HL-60 (cell line): Measurements from ENCODE around the gene FAH.

Experiments
- DNase-seq, 2 experiments: peaks; one replicate each; pipeline ENCODE4 v3.0.0-alpha.2; 2010 to 2020; ENCODE audit warnings: low read depth in 1 of 2, low spot score in 1 of 2
- H3K27ac ChIP-seq: fragments of 250-450 bp; sonication (Bioruptor Pico); replicated peaks from 2 replicates; pipeline ENCODE4 v1.5.1; 2020; ENCODE audit warnings: mild to moderate bottlenecking, moderate library complexity
- H3K27me3 ChIP-seq: fragments of 250-450 bp; sonication (Bioruptor Pico); 2 replicates; pipeline ENCODE4 v1.5.1; 2021; ENCODE audit warnings: mild to moderate bottlenecking, moderate library complexity; ENCODE audit not compliant: insufficient read depth, poor library complexity, severe bottlenecking
- H3K4me3 ChIP-seq: replicated peaks from 2 replicates; pipeline ENCODE4 v1.5.1; 2011; ENCODE audit warnings: mild to moderate bottlenecking, control low read depth, low read length; ENCODE audit not compliant: insufficient read depth
- GABPA ChIP-seq: IDR thresholded peaks from 2 replicates; pipeline ENCODE4 v1.6.1; 2012; ENCODE audit warnings: low read depth
- POLR2AphosphoS5 ChIP-seq: IDR thresholded peaks from 2 replicates; pipeline ENCODE4 v1.6.1; 2012; ENCODE audit warnings: low read depth
- SPI1 ChIP-seq: IDR thresholded peaks from 2 replicates; pipeline ENCODE4 v1.6.1; 2012; ENCODE audit warnings: low read depth, mild to moderate bottlenecking, borderline replicate concordance
- TF ChIP-seq, protein P1 (sequence below): IDR thresholded peaks from 2 replicates; pipeline ENCODE4 v1.6.1; 2012; ENCODE audit warnings: low read depth; ENCODE audit not compliant: insufficient replicate concordance
- TF ChIP-seq, protein P2 (sequence below): IDR thresholded peaks from one replicate; pipeline ENCODE4 v1.5.1; 2011; ENCODE audit warnings: low read length, control low read depth, inconsistent platforms; ENCODE audit not compliant: insufficient read depth

FAH gene

DNA sequence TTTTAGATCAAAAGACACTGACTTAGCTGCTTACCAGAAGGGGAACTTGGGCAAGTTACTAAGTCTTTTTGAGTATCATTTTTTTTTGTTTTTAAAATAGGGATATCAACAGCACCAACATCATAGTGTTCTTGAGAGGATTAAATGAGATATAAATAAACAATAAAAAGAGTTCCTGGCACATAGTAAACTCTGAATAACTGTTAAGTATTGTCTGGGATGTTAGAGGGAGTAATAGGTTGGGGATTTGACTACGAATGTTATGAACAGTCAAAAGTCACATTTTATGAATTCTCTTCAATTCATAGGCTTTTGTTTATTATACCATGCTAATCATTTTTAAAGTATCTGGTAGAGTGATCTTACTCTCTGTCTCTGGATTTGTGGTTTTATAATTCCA lies 37.8 kb upstream of the FAH start:
- TF ChIP-seq, protein P1, sequence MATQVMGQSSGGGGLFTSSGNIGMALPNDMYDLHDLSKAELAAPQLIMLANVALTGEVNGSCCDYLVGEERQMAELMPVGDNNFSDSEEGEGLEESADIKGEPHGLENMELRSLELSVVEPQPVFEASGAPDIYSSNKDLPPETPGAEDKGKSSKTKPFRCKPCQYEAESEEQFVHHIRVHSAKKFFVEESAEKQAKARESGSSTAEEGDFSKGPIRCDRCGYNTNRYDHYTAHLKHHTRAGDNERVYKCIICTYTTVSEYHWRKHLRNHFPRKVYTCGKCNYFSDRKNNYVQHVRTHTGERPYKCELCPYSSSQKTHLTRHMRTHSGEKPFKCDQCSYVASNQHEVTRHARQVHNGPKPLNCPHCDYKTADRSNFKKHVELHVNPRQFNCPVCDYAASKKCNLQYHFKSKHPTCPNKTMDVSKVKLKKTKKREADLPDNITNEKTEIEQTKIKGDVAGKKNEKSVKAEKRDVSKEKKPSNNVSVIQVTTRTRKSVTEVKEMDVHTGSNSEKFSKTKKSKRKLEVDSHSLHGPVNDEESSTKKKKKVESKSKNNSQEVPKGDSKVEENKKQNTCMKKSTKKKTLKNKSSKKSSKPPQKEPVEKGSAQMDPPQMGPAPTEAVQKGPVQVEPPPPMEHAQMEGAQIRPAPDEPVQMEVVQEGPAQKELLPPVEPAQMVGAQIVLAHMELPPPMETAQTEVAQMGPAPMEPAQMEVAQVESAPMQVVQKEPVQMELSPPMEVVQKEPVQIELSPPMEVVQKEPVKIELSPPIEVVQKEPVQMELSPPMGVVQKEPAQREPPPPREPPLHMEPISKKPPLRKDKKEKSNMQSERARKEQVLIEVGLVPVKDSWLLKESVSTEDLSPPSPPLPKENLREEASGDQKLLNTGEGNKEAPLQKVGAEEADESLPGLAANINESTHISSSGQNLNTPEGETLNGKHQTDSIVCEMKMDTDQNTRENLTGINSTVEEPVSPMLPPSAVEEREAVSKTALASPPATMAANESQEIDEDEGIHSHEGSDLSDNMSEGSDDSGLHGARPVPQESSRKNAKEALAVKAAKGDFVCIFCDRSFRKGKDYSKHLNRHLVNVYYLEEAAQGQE = no peak
- TF ChIP-seq SPI1 (no peak), POLR2AphosphoS5 (no peak), GABPA (no peak)
- TF ChIP-seq, protein P2, sequence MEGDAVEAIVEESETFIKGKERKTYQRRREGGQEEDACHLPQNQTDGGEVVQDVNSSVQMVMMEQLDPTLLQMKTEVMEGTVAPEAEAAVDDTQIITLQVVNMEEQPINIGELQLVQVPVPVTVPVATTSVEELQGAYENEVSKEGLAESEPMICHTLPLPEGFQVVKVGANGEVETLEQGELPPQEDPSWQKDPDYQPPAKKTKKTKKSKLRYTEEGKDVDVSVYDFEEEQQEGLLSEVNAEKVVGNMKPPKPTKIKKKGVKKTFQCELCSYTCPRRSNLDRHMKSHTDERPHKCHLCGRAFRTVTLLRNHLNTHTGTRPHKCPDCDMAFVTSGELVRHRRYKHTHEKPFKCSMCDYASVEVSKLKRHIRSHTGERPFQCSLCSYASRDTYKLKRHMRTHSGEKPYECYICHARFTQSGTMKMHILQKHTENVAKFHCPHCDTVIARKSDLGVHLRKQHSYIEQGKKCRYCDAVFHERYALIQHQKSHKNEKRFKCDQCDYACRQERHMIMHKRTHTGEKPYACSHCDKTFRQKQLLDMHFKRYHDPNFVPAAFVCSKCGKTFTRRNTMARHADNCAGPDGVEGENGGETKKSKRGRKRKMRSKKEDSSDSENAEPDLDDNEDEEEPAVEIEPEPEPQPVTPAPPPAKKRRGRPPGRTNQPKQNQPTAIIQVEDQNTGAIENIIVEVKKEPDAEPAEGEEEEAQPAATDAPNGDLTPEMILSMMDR = no peak
- Histone ChIP-seq H3K27me3 (no peaks in the 10 kb centered on the region), H3K27ac (no peak overlapping the region), H3K4me3 (no peak overlapping the region)
- DNase-seq = no peak

DNA sequence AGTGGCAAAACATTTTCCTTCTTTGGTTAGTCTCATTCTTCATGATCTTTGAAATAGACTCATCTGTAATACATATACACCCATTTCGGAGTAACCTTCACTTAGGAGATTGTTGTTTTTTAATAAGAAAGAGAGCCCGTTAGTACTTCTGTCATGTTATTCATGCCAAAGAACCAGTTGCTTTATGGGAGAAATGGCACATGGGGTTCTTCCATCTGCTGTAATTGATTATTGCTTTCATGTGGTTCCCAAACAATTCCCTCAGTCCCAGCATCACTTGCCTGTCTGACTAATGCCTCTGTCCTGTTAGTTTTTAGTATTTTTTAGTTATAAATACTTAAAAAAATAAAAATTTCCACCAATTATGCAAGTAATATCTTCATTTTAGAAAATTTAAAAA lies 33.8 kb upstream of the FAH start:
- Histone ChIP-seq H3K27me3 (no peaks in the 10 kb centered on the region), H3K4me3 (no peak overlapping the region), H3K27ac (no peak overlapping the region)
- no peak for DNase-seq
- TF ChIP-seq GABPA = no peak

DNA sequence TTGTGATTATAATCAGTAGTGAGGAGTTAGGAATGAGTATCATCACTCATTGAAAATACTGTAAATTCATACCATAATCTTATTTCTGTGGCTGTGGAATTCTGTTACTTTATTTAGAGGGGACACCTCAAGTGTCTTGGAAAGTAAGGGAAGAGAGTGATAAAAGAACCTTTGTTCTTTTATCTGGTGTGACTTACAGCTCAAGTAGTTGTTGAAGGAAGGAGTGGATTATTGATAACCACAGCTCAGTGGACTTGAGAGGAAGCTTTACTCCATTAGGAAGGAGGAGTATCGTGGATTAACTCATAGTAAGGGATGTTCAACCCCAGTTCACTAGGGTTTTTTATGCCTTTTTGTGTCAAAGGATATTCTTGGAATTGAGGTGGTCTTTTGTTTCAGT lies 32.2 kb upstream of the FAH start:
- Histone ChIP-seq H3K4me3 (no peak overlapping the region), H3K27ac (no peak overlapping the region), H3K27me3 (no peaks in the 10 kb centered on the region)
- TF ChIP-seq POLR2AphosphoS5 (no peak), GABPA (no peak), SPI1 (no peak)
- TF ChIP-seq, protein P2 = no peak
- TF ChIP-seq, protein P1 = no peak
- no peak for DNase-seq

DNA sequence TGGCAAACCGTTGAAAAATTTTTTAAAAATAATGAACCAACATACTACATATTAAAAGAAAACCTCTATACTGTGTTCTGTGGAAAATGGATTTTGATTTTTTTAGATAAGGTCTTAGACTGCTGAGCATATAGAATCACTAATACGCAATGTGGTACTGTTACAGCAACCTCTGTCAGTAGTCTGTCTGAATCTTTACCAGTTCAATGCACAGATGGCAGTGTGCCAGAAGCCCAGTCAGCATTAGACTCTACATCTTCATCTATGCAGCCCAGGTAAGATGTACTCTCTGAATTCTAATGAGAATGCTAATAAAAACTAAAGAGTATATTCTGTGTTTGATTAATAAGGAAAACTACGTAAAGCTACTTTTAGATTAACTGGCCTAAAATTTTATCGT lies 31.3 kb upstream of the FAH start:
- DNase-seq = no peak
- TF ChIP-seq POLR2AphosphoS5 = no peak
- TF ChIP-seq, protein P2 = no peak
- TF ChIP-seq, protein P1 = no peak
- no peak for TF ChIP-seq SPI1
- TF ChIP-seq GABPA = no peak
- Histone ChIP-seq H3K27me3 (no peaks in the 10 kb centered on the region), H3K27ac (no peak overlapping the region), H3K4me3 (no peak overlapping the region)
